ENCODE data around the gene IRF2BP1.
A peak's percentile ranks its signal among the peaks of the same experiment; 100 is the strongest.

GRCh38 chr19:45848922-45849321 is 37.0 kb downstream of the IRF2BP1 start:
- TF ChIP-seq POLR2AphosphoS5 (IDR thresholded peaks at IDR 0.05) = no peak
- TF ChIP-seq CTCF (IDR thresholded peaks at IDR 0.05) = peak in 1 of 3 donors; percentile 8
- TF ChIP-seq POLR2A (IDR thresholded peaks at IDR 0.05) = no peak
